Bone marrow (tissue), 2 donors: Measurements from ENCODE around the gene DOCK3.
"Not testable (repeated sequence)": the region's sequence is repeated elsewhere in the genome, so short reads cannot be mapped to it uniquely, and the experiment has no call there.

ENCODE experiments used
- DNase-seq, 2 donors: peaks; one replicate each; lab custom pipeline; 2025; lab: John Stamatoyannopoulos, UW

Gene DOCK3

DNA sequence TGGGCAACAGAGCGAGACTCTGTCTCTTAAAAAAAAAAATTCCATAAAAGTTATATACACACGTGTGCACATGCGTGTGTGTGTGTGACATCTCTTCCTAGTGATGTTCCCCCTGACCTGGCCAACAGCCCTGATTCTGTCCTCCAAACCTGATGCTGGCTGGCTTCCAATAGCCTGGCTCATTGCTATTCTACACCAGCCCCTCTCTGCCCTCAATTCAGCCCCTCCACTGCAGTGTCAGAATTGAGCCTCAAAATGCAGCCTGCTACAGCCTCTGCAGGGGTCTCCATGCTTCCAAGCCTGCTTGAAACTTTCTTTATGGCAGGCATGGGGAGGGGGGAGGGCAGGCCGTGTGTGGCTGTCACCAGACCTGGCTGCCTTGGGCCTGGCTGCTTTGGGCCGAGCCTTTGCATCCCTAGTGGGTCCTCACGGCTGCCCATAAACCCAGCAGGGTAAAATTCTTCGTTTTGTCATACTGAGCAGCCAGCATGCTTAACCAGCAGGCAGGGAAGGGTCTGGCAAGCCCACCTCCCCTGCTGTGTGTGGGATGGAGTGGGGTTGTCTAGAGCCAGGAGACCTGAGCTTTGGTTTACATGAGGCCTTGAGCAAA, 22.7 kb upstream of the DOCK3 start:
- DNase-seq, result no peak

GRCh38 chr3:50652709-50653108, 22.0 kb upstream of the DOCK3 start:
- no peak for DNase-seq

DNA sequence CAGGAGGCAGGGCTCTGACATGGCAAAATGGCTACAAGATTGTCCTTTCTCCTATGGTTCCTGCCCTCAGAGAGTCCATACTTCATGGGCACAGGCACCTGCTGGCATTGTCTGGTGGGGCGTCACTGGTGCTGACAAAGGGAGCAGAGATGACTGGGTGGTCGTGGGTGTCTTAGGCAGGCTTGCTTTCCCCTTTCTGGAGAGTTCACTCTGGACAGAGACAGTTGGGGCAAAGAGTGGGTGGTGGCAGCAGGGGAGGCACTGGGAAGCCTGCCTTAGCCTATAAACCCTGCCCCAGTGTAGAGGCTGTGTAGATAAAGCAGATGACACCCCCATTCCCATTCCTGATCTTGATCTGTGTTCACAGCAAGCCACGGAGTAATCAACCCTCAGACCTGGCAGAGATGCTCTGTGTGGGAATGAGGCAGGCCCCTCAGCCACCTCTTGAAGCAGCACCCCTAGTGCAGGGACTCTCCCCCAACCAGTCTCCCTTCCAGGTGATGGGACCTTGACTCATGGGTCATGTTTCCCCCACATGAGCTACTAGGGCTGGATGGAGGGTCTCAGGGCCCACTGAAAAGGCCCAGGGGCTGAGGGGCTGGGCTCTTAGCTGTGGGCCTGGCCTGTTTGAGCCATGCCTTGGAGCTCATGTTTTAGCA, 20.7 kb upstream of the DOCK3 start:
- no peak for DNase-seq

- DNase-seq, result peak in 1 of 2 donors; percentile 8
These were observed 19.5 kb upstream of the DOCK3 start for GRCh38 chr3:50655009-50655830.

- DNase-seq, result no peak
These were observed 18.1 kb upstream of the DOCK3 start for GRCh38 chr3:50656417-50657195.

DNA sequence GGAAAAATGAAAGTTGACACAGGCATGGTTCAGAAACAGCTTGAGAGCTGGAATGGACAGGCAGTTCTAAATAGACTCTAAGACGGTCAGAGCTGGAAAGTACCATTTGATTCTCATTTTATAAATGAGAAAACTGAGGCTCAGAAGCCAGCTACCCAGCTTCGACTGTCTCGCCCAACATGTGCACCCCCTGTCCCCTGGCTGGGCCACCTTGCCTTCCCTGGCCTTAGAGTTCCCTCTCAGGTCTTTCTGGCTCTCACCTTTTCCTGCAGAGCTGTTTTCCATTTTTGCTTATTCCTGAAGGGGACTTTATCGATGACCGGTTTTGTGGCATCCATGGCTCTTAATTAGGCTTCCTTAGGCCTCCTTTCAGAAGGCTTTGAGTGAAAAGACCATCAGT, 17.3 kb upstream of the DOCK3 start:
- DNase-seq, result no peak

DNA sequence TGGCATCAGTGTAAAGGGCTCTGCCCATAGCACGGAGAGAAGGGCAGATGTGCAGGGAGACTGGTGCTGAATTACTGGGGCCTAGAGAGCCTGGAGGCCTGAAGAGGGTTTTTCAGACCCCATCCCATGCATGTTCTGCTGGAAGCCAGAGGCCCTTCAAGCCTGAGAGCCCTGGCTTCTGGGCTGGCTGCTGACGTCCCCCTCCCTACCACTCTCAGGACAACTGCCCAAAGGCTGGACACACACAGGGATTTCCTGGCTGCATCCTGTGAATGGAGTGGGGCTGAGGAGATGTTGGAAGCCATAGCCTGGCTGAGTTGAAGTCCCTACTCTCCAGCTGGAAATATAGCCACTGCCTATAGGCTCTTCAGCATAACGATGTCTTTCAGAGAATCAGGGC, 16.9 kb upstream of the DOCK3 start:
- DNase-seq, result no peak

GRCh38 chr3:50658416-50658815, 16.3 kb upstream of the DOCK3 start:
- DNase-seq, result no peak

DNA sequence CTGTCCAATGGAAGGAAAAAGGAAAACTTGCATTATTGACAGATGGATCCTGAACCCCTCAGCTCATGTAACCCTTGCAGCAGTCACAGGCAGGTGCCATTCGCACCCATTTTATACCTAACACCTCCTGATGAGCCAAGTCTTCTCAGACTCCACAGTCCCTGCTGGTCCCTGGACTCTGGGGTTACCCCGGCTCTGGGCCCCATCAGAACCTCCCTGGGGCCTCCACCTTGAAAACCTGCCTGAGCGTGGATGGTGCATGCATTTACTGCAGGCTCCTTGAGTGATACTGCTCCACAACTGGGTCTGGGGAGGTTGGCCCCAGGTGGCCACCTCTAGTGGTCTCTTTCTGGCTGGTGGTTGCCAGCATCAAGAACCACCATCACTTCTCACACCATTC, 15.9 kb upstream of the DOCK3 start:
- no peak for DNase-seq

GRCh38 chr3:50660386-50660785, 14.3 kb upstream of the DOCK3 start:
- DNase-seq, result no peak

- no peak for DNase-seq
These were observed 13.3 kb upstream of the DOCK3 start for GRCh38 chr3:50661321-50661837.

GRCh38 chr3:50662408-50662807, 12.3 kb upstream of the DOCK3 start:
- no peak for DNase-seq

DNA sequence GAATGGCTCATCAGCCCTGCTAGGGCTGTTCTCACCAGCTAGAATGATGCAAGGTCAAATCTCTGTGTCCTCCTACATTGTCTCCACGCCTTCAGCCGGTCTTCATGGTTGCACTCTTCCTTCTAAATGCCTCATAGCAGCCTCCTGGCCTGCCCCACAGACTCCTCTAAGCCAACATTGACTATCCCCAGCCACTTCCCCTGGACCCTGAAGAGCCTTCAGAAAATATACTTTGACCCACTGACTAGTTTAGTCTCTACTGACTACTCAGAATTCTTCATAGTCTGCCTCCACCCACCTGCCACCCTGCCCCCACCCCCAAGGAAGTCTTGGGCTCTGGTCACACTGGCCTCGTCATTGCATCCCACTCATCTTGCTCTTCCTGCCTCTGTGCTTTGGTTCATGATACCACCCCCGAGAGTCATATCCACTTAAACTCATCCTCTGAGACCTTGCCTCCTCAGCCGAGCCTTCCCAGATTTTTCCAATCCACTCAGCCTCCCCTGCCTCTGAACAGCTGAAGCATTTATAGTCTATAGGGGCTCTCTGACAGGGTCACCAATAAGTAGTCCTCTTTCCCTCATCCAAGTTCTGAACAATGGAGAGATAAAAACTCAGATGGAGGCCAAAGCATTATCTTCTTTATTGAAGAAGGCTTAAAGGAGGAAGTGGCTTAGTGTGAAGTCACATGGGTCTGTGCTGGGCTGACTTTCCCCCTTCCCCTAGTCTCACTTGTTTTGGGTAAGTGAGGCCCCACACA, 9.5 kb upstream of the DOCK3 start:
- peak in 1 of 2 donors; percentile 20 for DNase-seq

- DNase-seq, result not testable (repeated sequence)
These were observed 8.9 kb upstream of the DOCK3 start for GRCh38 chr3:50665841-50666115.

DNA sequence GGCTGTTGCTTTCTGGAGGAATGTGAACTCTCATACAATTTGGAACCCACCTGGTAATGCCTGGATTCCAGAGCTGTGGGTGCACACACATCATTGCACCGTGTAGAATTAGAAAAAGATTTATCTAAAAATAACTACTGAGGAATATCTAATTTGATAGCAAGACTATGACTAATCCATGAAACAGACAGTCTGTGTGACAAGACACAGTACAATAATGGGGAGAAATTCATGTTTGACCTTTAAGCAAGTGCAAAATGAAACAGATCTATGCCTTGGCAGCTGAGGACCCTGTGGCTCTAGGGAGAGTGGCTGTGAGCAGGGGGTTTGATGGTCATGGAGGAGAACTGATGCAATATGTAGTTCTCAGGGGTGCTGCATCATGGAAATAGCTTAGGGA, 7.9 kb upstream of the DOCK3 start:
- DNase-seq, result no peak

GRCh38 chr3:50671331-50671730, 3.4 kb upstream of the DOCK3 start:
- DNase-seq, result no peak

- DNase-seq, result no peak
These were observed 2.1 kb upstream of the DOCK3 start for GRCh38 chr3:50672656-50673055.

GRCh38 chr3:50673931-50674330, 796 bp upstream of the DOCK3 start:
- DNase-seq, result peak in 1 of 2 donors; percentile 3

DNA sequence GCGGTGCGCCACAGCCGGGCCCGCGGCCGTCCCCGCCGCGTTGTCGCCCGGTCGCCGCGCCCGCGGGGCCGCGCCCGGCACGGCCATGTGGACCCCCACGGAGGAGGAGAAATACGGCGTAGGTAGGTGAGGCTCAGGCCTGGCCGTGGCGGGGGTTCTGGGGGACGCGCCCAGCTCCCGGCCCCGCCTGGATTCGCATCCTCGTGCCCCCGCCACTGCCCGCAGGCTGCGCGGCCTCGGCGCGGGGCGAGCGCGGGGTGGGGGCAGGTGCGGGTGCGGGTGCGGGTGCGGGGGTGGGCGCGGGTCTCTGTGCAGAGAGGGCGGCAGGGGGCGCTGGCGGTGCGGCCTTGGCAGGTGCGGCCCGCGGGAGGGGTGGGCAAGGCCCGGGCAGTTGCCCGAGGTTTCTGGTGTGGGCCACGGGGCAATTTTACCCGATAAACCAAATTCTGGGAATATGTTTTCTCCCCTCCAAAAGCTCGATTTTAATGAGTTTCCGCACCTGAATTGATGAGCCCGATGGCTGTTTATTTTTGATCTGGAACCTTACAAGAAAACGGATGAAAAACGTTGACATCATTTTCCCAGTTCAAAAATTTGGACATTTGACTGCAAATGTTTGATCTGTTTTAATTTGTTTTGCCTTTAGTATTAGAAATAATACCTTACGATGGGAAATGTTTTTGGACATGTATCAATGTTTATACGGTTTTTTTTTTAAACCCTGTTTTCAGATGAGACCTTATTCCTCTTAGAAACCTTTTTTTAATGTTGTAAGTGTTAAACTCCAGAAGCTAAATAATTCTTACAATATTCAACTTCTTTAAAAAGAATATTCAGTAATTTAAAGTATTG, 678 bp downstream of the DOCK3 start:
- no peak for DNase-seq

DNA sequence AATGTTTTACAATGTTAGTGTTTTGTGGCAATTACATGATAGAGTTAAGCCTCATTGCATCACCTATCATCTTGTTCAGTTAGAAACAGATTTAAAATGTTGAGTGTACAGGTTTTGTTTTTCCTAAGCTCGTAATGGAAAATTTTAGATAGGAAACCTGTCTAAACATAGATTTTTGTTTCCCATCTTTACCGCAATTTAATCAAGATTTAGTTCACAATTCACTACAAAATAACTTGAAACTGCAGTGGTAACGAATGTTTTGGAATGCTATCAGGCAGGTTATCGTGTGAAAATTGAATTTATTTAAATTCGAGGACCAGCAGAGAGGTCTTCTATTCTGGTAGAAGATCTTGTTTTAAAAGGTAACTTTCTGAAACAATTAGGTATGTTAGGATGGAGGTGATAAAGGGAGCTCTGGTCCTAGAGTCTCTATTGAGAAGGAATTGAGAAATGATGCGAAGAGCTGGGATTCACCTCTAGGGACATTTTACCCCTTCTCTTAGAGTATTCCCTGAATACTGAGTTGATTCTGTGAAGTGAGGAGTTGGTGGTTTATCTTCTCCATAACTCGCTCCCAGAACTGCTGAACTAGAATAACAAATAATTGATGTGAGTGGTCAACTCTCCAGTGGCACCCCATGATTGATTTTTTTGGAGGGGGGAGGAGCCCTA, 1.4 kb downstream of the DOCK3 start:
- no peak for DNase-seq
